ENCODE data around the gene STARD9.

The STARD9 gene

DNA sequence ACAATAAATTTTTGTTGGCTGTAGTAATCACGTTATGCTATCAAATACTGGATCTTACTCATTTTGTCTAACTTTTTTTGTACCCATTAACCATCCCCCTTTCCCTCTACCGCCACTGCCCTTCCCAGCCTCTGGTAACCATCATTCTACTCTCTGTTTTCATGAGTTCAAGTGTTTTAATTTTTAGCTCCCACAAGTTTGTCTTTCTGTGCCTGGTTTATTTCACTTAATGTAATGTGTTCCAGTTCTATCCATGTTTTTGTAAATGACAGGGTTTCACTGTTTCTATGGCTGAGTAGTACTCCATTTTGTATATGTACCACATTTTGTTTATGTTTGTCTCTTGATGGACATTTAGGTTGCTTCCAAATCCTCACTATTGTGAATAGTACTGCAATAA is 52.1 kb downstream of the STARD9 start:
- TF ChIP-seq, protein P1, sequence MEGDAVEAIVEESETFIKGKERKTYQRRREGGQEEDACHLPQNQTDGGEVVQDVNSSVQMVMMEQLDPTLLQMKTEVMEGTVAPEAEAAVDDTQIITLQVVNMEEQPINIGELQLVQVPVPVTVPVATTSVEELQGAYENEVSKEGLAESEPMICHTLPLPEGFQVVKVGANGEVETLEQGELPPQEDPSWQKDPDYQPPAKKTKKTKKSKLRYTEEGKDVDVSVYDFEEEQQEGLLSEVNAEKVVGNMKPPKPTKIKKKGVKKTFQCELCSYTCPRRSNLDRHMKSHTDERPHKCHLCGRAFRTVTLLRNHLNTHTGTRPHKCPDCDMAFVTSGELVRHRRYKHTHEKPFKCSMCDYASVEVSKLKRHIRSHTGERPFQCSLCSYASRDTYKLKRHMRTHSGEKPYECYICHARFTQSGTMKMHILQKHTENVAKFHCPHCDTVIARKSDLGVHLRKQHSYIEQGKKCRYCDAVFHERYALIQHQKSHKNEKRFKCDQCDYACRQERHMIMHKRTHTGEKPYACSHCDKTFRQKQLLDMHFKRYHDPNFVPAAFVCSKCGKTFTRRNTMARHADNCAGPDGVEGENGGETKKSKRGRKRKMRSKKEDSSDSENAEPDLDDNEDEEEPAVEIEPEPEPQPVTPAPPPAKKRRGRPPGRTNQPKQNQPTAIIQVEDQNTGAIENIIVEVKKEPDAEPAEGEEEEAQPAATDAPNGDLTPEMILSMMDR (IDR thresholded peaks at IDR 0.05; ENCODE audit: control insufficient read depth, extremely low read depth, insufficient read depth) = no peak
- H3K4me3 ChIP-seq (ENCODE audit: low read depth, low read length) = no peak overlapping the region
- DNase-seq (ENCODE audit: low read depth) = no peak

GRCh38 chr15:42628761-42629160 is 53.4 kb downstream of the STARD9 start:
- no peak for DNase-seq (ENCODE audit: low read depth)
- TF ChIP-seq, protein P1 (IDR thresholded peaks at IDR 0.05; ENCODE audit: control insufficient read depth, extremely low read depth, insufficient read depth) = no peak
- H3K4me3 ChIP-seq (ENCODE audit: low read depth, low read length) = no peak overlapping the region

DNA sequence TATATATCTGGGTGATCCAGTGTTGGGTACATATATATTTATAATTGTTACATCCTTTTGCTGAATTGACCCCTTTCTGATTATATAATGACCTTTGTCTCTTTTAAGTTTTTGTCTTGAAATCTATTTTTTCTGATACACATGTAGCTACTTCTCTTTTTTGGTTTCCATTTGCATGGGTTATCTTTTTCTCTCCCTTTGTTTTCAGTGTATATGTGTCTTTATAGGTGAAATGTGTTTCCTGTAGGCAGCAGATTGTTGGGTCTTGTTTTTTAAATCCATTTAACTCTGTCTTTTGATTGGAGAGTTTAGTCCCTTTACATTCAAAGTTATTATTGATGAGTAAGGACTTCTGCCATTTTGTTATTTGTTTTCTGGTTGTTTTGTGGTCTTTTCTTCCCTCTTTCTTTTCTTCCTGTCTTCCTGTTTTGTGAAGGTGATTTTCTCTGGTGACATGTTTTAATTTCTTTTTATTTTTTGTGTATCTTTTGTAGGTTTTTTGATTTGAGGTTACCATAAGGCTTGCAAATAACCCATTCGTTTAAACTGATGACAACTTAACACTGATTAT is 56.8 kb downstream of the STARD9 start:
- DNase-seq (ENCODE audit: low read depth) = no peak
- H3K4me3 ChIP-seq (ENCODE audit: low read depth, low read length) = no peak overlapping the region
- TF ChIP-seq, protein P1 (IDR thresholded peaks at IDR 0.05; ENCODE audit: control insufficient read depth, extremely low read depth, insufficient read depth) = no peak

DNA sequence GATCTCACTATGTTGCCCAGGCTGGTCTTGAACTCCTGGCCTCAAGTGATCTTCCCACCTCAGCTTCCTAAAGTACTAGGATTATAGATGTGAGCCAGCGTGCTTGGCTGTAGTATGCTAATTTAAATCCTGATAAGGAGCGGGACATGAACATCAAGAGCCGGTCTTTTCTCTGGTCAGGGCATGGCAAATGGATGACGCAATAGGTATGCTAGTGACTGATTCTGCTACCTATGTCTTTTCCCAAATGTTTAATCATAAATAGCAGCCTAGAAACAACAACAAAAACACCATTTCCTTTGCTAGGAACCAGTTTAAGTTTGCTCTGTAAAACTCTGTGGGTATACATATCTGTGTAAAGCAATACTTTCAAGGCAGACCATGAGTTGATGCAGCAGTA is 64.7 kb downstream of the STARD9 start:
- TF ChIP-seq, protein P1 (IDR thresholded peaks at IDR 0.05; ENCODE audit: control insufficient read depth, extremely low read depth, insufficient read depth) = no peak
- H3K4me3 ChIP-seq (ENCODE audit: low read depth, low read length) = no peak overlapping the region
- DNase-seq (ENCODE audit: low read depth) = no peak

GRCh38 chr15:42650208-42651066 is 75.0 kb downstream of the STARD9 start:
- TF ChIP-seq, protein P1 (IDR thresholded peaks at IDR 0.05; ENCODE audit: control insufficient read depth, extremely low read depth, insufficient read depth) = peak; percentile 87

GRCh38 chr15:42665827-42666226 is 90.4 kb downstream of the STARD9 start:
- TF ChIP-seq, protein P1 (IDR thresholded peaks at IDR 0.05; ENCODE audit: control insufficient read depth, extremely low read depth, insufficient read depth) = no peak
- no peak for DNase-seq (ENCODE audit: low read depth)
- no peak overlapping the region for H3K4me3 ChIP-seq (ENCODE audit: low read depth, low read length)

More at GRCh38 chr15:42650208-42651066, 75.0 kb downstream of the STARD9 start:
- H3K4me3 ChIP-seq (ENCODE audit: low read depth, low read length) = no peak overlapping the region
- DNase-seq (ENCODE audit: low read depth) = peak; percentile 97
